Panc1 (cell line): ENCODE results near the gene MYL10. TPM values are rescaled to one million over a fixed set of nuclear protein-coding genes. Genes with fewer than 3 reads are reported as not detected.

Source experiments
- ATAC-seq: fragments of 200-7000 bp; cut with Tn5 transposase; 2 replicates; pipeline ENCODE4 v1.9.1; 2020; ENCODE audit warnings: mild to moderate bottlenecking, moderate library complexity
- BruUV-seq: library from RNA; stranded (reverse); fragments of 400-500 nt; replicated peaks from 2 replicates; lab custom pipeline; 2021; lab: Mats Ljungman, UMichigan
- CTCF ChIA-PET: fragments of 300-600 bp; sonication (Branson Sonifier 250); formaldehyde crosslinking; loops from one replicate; lab custom pipeline; 2022; ENCODE audit warnings: antibody characterized with exemption; lab: Charles Lee
- POLR2A ChIA-PET: fragments of 300-600 bp; sonication (Branson Sonifier 250); formaldehyde crosslinking; loops from one replicate; lab custom pipeline; 2022; ENCODE audit warnings: antibody characterized with exemption; lab: Charles Lee
- DNase-seq: peaks from one replicate; pipeline ENCODE4 v3.0.0-alpha.2; 2010; ENCODE audit warnings: low read depth, low spot score
- H3K27ac ChIP-seq: 2 replicates; pipeline ENCODE4 v1.5.1; 2011; ENCODE audit warnings: mild to moderate bottlenecking, low read length, inconsistent platforms
- H3K27me3 ChIP-seq: fragments of 200-500 bp; sonication (Bioruptor generic); 2 replicates; pipeline ENCODE4 v1.6.0; 2014; ENCODE audit warnings: low read length, inconsistent platforms; ENCODE audit not compliant: control insufficient read depth, insufficient read depth
- H3K36me3 ChIP-seq: fragments of 200-500 bp; sonication (Bioruptor generic); 2 replicates; pipeline ENCODE4 v1.5.1; 2014; ENCODE audit warnings: inconsistent platforms, mild to moderate bottlenecking, low read length, moderate library complexity; ENCODE audit not compliant: control insufficient read depth, insufficient read depth
- H3K4me1 ChIP-seq: 2 replicates; pipeline ENCODE4 v1.5.1; 2011; ENCODE audit warnings: inconsistent platforms, mild to moderate bottlenecking, low read length, moderate library complexity; ENCODE audit not compliant: control insufficient read depth, insufficient read depth
- H3K4me3 ChIP-seq, 2 experiments: 2 replicates each; pipeline ENCODE4 v1.5.1; 2011 to 2012; ENCODE audit warnings: low read depth in 2 of 2, low read length in 2 of 2, mild to moderate bottlenecking in 2 of 2, inconsistent platforms in 1 of 2, moderate library complexity in 1 of 2
- H3K9me3 ChIP-seq: fragments of 200-500 bp; sonication (Bioruptor generic); 2 replicates; pipeline ENCODE4 v1.5.1; 2014; ENCODE audit warnings: low read depth, mild to moderate bottlenecking, inconsistent platforms, low read length, moderate library complexity; ENCODE audit not compliant: control insufficient read depth, insufficient read depth
- CTCF ChIP-seq: fragments of 450-650 bp; IDR thresholded peaks from 2 replicates; pipeline ENCODE4 v1.5.1; 2017; ENCODE audit warnings: mild to moderate bottlenecking
- POLR2AphosphoS5 ChIP-seq: IDR thresholded peaks from 2 replicates; pipeline ENCODE4 v1.6.1; 2012; ENCODE audit warnings: mild to moderate bottlenecking, low read depth, low read length, moderate library complexity
- REST ChIP-seq, 2 experiments: IDR thresholded peaks; 2 replicates each; pipeline ENCODE4 v1.6.1; 2011 to 2012; ENCODE audit warnings: low read depth in 2 of 2, control low read depth in 1 of 2, low read length in 1 of 2, mild to moderate bottlenecking in 1 of 2, moderate library complexity in 1 of 2; ENCODE audit not compliant: insufficient read depth in 1 of 2
- SIN3A ChIP-seq: IDR thresholded peaks from 2 replicates; pipeline ENCODE4 v1.6.1; 2012; ENCODE audit warnings: low read depth, mild to moderate bottlenecking, low read length, moderate library complexity, borderline replicate concordance; ENCODE audit not compliant: insufficient read depth
- TCF7L2 ChIP-seq: IDR thresholded peaks from 2 replicates; pipeline ENCODE4 v1.6.1; 2011; ENCODE audit warnings: mild to moderate bottlenecking, low read depth, low read length, inconsistent platforms
- in situ Hi-C: cut with HindIII; loops from 2 replicates; pipeline ENCODE4 v1.10.0; 2016; ENCODE audit warnings: low sequenced_read_pairs, low pct_unique_long_range_greater_than_20kb
- intact Hi-C: fragments of 100-400 bp; cut with micrococcal nuclease; formaldehyde crosslinking; loops from one replicate; pipeline ENCODE4 v1.10.0; 2022; ENCODE audit not compliant: unreplicated experiment
- total RNA-seq: library from RNA; stranded (reverse); gene quantifications from one replicate; pipeline ENCODE4 v1.2.1, GENCODE V29; 2021; ENCODE audit not compliant: unreplicated experiment

The MYL10 gene
- total RNA-seq, 1 experiment from 2014 or later = not detected

GRCh38 chr7:101666293-101666692, 37.2 kb upstream of the MYL10 start:
- no TSS peak for BruUV-seq
- ChIA-PET POLR2A (no interaction called here), CTCF (interaction anchor here (0.7 kb wide), 2 partner anchors 59 to 145 kb away, joined by 3 to 7 read pairs; no protein-coding TSS in a partner anchor)
- H3K4me3 ChIP-seq = no peak overlapping the region
- no peaks in the 10 kb centered on the region for H3K27me3 ChIP-seq
- H3K27ac ChIP-seq = no peak overlapping the region
- DNase-seq (no peak), ATAC-seq (no peak)
- H3K4me1 ChIP-seq = no peaks in the 10 kb centered on the region
- H3K9me3 ChIP-seq = no peaks in the 10 kb centered on the region
- TF ChIP-seq CTCF (no peak), SIN3A (no peak), POLR2AphosphoS5 (no peak), TCF7L2 (no peak), REST (IDR thresholded peaks at IDR 0.05; ENCODE audit: insufficient read depth in 1 of 2, low read depth in 2 of 2, low read length in 1 of 2) (no peak)
- intact Hi-C loops = no loop called here
- in situ Hi-C loops = no loop called here
- no peaks in the 10 kb centered on the region for H3K36me3 ChIP-seq

GRCh38 chr7:101664893-101665471, 35.9 kb upstream of the MYL10 start:
- ATAC-seq = no peak
- in situ Hi-C loops = no loop called here
- Histone ChIP-seq H3K4me1 (no peaks in the 10 kb centered on the region), H3K9me3 (no peaks in the 10 kb centered on the region), H3K27ac (no peak overlapping the region), H3K27me3 (no peaks in the 10 kb centered on the region), H3K4me3 (no peak overlapping the region), H3K36me3 (no peaks in the 10 kb centered on the region)
- BruUV-seq = no TSS peak
- ChIA-PET POLR2A (no interaction called here), CTCF (no interaction called here)
- no peak for TF ChIP-seq TCF7L2
- no peak for TF ChIP-seq CTCF
- TF ChIP-seq POLR2AphosphoS5 = no peak
- no peak for TF ChIP-seq SIN3A
- TF ChIP-seq REST (IDR thresholded peaks at IDR 0.05; ENCODE audit: insufficient read depth in 1 of 2, low read depth in 2 of 2, low read length in 1 of 2) = no peak
- intact Hi-C loops = no loop called here
- DNase-seq = no peak
